Measurements from ENCODE around the gene CD1C.
A peak's percentile ranks its signal among the peaks of the same experiment; 100 is the strongest.
"Not testable (repeated sequence)": the region's sequence is repeated elsewhere in the genome, so short reads cannot be mapped to it uniquely, and the experiment has no call there.

The CD1C gene

GRCh38 chr1:158289811-158290210 lies at the start of gene CD1C:
Gene CD1C (plus strand): TSS chr1:158289923. CDS start chr1:158290065, 142 bp downstream.
- DNase-seq, result no peak

GRCh38 chr1:158246650-158247049 lies 43.1 kb upstream of the CD1C start:
- no peak for DNase-seq

DNA sequence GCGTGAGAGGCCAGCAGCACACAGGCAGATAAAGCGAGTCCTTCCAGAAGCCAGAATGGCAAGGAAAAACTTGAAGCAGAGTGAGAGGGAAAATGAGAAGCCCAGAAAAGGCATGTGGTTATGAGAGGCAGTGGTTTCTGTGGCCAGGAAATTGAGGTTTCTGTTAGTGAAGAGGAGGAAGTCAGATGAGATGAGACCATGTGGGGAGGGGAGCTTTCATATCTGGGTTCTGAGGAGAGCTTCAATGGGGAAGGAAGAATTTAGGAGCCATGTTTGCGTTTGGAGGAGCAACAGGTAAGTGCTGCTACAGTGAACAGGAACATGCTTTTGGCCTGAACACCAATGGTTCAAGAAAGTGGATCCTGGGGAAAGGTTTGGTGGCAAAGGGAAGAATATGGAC lies 41.6 kb upstream of the CD1C start:
- DNase-seq, result peak; percentile 39

DNA sequence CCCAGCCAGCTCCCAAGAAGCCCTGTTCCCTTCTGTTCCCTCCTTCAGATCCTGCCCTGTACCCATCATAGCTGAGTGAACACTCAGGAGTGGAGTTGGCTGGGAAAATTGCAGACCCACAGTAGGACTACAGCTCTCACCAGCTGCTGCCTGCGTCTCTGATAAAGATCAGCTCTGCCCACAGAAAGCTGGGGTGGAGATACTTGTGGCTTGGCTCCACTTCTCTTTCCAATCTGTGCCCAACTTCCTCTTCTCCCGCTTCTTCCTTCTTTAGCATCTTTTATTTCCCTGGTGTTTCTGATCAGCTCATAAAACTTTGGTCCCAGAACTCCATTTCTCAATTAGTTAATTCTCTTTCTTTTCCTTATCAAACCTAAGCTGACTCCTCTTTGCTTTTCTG lies 41.0 kb upstream of the CD1C start:
- no peak for DNase-seq

DNA sequence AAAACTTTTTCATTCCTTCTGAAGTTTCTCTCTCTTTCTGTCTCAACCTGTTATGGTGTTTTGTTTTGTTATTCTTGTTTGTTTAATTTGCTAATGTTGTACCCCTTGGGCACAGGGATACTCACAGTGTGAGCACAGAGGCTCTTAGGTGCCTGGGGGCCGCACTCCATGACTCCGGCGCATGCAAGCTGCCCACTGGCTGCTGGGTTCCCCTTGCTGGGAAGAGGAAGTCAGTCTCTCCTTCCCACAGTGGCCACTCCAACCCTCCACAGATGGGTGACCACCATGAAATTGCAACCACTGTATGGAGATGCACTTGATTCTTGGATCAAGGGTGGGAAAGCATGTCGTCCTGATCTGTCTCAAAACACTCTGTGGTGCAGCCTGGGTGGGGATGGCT lies 40.1 kb upstream of the CD1C start:
- DNase-seq, result no peak

- DNase-seq, result no peak
Observed at GRCh38 chr1:158251163-158251562, 38.6 kb upstream of the CD1C start.

DNA sequence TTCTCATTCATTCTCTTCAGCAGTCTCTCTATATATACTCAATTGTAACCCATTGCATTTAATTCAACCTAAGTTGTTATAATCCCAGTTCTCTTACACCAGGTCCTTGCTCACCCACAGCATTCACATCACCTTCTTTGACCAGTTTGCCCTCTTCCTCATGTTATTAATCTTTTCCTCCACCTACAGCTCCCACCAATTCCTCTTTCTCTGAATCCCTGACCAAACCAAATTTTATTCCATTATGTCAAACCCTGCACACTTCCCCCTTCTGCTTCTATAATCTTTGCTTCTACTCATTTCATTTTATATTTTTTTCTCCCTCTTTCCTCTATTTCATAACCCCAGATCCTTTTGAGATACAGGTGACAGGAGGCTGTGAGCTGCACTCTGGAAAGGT lies 34.1 kb upstream of the CD1C start:
- DNase-seq, result no peak

GRCh38 chr1:158256747-158257146 lies 33.0 kb upstream of the CD1C start:
- not testable (repeated sequence) for DNase-seq

- no peak for DNase-seq
Observed at GRCh38 chr1:158257888-158258287, 31.8 kb upstream of the CD1C start.

GRCh38 chr1:158259117-158259516 lies 30.6 kb upstream of the CD1C start:
- DNase-seq, result no peak

GRCh38 chr1:158272681-158273080 lies 17.0 kb upstream of the CD1C start:
- no peak for DNase-seq

DNA sequence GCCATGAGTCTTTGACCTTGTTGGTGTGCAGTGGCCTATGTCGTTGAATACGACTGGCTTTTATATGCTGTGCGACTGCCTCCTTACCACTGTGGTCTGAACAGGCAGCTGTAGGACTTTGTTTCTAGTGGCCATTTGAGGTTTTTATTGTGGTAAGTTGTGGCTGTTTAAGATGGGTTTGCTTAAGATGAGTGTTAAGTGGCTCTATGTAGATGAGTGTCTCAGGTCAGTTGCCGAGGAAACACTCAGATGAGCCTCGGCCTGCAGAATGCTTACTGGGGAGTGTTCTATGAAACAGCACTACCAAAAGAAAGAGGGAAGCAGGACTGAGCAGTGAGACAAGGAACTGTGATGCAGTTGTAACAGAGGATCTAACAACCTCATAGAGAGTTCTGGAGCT lies 14.9 kb upstream of the CD1C start:
- DNase-seq, result no peak

GRCh38 chr1:158282421-158282820 lies 7.3 kb upstream of the CD1C start:
- DNase-seq, result not testable (repeated sequence)

DNA sequence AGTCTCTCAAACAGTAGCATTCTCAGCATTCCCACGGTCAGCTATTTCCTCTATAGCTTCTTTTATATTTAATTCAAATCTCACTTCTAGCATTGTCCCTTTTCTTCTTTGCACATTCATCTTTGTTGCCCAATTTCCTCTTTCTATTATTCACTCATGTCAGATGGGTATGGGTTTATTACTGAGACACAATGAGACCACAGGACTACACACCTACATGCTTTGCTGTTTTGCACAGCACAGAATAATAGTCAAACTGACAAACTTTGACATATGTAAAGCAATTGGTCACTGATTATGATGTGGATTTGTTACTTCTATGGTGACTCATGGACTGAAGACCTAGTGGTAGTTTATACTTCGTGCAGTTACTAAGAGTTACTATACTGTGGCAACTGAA lies 5.8 kb upstream of the CD1C start:
- DNase-seq, result no peak

DNA sequence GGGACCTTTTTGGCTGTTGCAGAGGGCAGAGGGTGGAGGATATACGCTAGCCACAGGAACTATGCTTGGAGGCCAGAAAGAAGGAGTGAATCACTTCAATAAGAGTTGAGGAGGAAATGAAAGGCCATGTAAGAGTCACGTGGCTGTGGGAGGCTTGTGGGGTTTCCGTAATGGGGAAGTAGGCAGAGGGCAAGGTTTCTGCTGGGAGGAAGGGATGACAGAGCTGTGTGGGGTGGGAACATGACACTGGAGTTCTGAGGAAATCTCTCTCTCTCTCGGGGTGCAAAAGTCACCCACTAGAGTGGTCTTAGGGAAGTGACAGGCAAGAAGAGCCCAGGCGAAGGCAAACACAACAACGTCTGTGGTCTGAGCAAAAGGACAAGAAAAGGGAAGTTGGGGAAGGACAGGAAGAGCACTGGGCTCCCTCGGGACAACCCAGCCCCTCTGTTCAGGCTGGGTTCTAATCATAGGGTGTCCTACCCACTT lies 3.9 kb upstream of the CD1C start:
- peak; percentile 42 for DNase-seq

DNA sequence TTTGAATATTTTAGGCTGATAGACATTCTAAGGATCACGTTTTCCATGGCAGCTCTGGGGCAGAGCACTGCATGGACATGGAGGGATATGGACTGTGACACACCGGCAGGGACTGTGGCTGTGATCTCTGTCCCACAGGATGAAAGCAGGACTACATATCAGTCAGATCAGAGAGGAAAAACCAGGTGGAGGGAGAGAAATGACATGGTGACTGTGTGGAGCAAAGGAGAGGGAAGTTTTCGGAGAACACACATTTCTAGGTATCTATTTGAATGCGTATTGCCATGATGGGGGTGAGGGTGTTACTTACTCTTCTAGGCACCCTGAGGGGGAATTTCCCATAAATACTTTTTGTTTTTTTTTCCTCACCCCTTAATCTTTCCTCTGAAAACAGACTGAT lies 3.2 kb upstream of the CD1C start:
- no peak for DNase-seq

DNA sequence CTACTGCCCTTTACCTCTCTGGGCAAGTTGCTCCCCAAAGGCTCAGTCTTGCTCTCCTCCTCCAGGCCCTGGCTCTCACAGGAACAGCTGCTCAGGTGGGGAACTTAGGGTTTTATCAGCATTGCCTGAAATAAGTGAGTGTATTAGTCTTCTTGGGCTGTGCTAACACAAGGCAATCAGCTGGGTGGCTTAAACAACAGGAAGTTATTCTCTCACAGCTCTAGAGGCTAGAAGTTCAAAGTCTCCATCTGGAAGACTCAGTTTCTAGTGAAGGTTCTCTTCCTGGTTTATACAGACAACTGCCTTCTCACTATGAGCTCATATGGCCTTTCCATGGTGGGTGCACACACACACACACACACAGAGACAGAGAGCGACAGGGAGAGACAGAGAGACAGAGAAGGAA lies 2.8 kb upstream of the CD1C start:
- no peak for DNase-seq

DNA sequence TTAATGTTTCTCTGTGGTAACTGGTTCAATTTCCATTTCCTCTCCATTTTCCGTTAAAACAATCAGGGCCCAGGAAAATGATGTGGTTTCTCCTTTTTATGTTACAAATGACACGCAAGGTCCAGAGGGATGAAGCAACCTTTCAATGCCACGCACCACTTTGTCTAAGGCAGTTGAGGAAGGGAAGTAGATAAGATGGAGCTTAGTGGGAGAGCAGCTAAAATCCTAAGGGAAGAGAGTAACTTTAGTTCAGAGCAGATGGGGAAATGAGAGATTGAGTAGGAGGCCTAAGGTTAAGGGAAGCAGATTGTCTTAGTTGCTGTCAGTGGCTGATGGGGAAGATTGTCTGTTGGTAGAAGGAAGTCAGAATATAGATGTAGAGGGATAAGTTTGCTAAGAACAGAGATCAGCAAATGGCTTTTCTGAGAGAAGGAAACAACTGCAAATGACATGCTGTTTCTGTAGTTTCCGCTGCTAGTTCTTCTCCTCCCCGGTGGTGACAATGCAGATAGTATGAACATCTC lies 660 bp downstream of the CD1C start:
- DNase-seq, result no peak

DNA sequence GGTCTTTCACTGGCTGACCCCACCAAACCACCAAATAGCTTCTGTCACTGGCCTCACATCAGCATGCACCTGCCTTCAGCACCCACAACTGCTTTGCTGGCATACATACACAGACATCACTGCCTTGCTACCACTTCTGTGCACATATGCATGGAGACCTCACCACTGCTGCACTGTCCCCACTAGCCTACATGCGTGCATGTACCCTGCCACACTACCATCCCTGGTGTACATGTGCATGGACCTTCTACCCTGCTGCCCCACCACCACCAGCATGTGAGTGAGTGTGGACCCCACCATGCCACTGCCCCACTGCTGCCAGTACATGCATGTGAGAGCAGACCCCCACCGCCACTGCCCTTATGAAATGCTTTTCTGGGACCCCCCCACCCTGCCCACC lies 6.1 kb downstream of the CD1C start:
- DNase-seq, result no peak

GRCh38 chr1:158310623-158311022 lies 20.9 kb downstream of the CD1C start:
- no peak for DNase-seq

DNA sequence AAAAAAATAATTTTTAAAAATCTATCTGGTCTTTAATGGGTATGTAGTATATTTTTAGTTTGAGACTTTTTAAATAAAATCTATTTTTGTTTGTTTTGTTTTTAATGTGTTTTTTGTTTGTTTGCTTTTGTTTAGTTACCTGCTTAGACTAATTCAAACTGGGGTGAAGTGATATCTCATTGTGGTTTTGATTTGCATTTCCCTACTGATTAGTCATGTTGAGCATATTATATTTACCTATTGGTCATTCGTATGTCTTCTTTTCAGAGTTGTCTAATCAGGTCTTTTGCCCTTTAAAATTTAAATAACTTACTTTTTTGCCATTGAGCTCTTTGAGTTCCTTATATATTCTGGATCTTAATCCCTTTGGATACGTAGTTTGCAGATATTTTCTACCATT lies 21.3 kb downstream of the CD1C start:
- DNase-seq, result no peak

DNA sequence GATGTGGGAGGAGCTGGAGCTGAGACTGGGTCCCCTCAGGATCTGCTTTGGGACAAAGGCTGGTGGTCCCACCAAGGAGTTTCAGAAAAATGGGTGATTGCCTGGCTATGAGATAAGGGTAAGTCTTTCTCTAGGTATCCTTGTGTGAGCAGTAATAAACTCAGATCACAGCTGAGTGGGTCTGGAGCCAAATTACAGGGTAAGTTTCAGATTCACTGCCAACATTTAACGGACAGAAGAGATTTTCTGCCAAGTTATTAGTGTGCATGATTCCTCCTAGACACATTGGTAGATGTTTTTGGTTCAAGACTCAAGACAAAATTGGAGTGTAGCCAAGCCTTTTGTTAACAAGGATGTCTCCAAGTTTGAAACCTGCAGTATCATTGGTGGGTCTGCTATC lies 34.1 kb downstream of the CD1C start:
- no peak for DNase-seq

DNA sequence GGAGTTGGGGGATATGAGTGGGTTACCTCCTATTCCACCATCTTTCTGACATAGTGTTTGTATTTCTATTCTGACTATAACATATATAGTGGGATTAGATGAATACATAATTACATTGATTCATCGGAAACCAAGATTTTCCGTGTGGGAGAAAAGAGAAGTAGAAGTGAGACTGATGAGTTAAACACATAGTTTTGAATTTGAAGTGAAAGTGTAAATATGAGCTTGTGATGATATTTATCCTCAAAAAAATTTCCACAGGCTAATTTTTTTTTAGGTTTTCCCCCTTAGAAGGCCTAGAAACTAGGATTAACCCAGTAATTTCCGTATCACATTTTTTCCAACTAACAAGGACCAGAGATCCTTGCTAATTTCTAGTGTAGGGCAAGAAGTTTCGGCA lies 34.7 kb downstream of the CD1C start:
- DNase-seq, result no peak

DNA sequence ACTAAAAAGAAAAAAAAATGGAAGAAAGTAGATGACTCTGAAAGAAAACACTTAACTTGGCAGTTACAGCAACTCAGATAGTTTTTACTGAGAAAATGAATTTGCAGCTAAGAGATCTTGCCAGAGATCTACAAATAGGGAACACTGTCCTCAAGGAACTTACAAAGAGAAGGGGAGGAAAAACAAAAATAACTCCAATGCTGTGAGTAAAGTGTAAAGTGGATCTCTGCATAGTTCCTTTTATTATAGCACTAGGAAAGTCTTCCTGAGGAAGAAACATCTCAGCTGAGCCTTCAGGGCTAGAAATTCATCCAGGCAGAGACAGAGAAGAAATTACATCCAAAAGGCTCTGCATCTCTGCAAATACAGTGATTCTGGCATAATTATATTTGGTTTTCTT lies 37.8 kb downstream of the CD1C start:
- no peak for DNase-seq

DNA sequence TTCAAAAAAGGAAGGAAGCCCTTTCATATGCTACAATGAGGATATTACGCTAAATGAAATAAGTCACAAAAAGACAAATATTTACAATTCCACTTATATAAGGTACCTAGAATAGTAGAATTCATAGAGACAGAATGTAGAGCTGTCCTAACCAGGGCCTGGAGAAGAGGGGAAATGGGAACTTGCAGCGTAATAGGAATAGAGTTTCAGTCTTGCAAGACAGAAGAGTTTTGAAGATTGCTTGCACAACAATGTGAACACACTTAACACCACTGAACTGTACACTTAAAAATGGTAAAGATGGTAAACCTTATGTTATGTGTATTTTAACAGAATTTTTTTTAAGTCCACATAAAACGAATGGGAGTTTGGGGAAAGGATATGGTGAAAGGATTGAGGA lies 38.7 kb downstream of the CD1C start:
- no peak for DNase-seq

GRCh38 chr1:158329300-158329699 lies 39.6 kb downstream of the CD1C start:
- no peak for DNase-seq
